ENCODE measurements around the gene PRDM16. TPM values are rescaled to one million over a fixed set of nuclear protein-coding genes. Genes with fewer than 3 reads are reported as not detected.
A peak's percentile ranks its signal among the peaks of the same experiment; 100 is the strongest.

Gene PRDM16
- total RNA-seq, 4 donors from 2014 or later, result 0.41 to 0.95 TPM; not detected in 2

GRCh38 chr1:3347257-3348020, 278.4 kb downstream of the PRDM16 start:
- no peaks in the 10 kb centered on the region for H3K27me3 ChIP-seq
- peaks cover 15 to 18% of the 10 kb centered on the region in 2 donors for H3K9me3 ChIP-seq
- no peak overlapping the region for H3K4me3 ChIP-seq
- H3K4me1 ChIP-seq, result peaks cover 6 to 21% (median 8%) of the 10 kb centered on the region in 4 donors
- no peak for DNase-seq
- intact Hi-C loops (cut with DNase I; ENCODE audit: low total_unique reads) (no loop called here), in situ Hi-C loops (cut with MboI; ENCODE audit: low pct_ligation_motif_present in 1 of 4, low pct_unique_long_range_greater_than_20kb in 1 of 4, low sequenced_read_pairs in 3 of 4) (no loop called here)
- WGBS, 2 donors (ENCODE audit: low coverage in 1 of 2), result 71% methylated on average over 14 of the region's 18 CpGs; no CpG with 5 or more reads in 1 of the 2 donors
- H3K36me3 ChIP-seq, result no peaks in the 10 kb centered on the region
- TF ChIP-seq POLR2AphosphoS5 (IDR thresholded peaks at IDR 0.05) (no peak), POLR2A (IDR thresholded peaks at IDR 0.05) (no peak), EP300 (IDR thresholded peaks at IDR 0.05; ENCODE audit: low read depth) (no peak), CTCF (IDR thresholded peaks at IDR 0.05) (no peak)
- peak overlapping the region in 1 of 4 donors; percentile 61 for H3K27ac ChIP-seq

GRCh38 chr1:3348196-3348865, 279.3 kb downstream of the PRDM16 start:
- Histone ChIP-seq H3K27me3 (no peaks in the 10 kb centered on the region), H3K4me3 (no peak overlapping the region), H3K4me1 (peaks cover 11 to 29% (median 16%) of the 10 kb centered on the region in 4 donors), H3K27ac (peak overlapping the region in 1 of 4 donors; percentile 92), H3K36me3 (no peaks in the 10 kb centered on the region), H3K9me3 (peaks cover 13 to 14% of the 10 kb centered on the region in 2 donors)
- in situ Hi-C loops (cut with MboI; ENCODE audit: low pct_ligation_motif_present in 1 of 4, low pct_unique_long_range_greater_than_20kb in 1 of 4, low sequenced_read_pairs in 3 of 4), result no loop called here
- no peak for DNase-seq
- TF ChIP-seq POLR2AphosphoS5 (IDR thresholded peaks at IDR 0.05) (no peak), EP300 (IDR thresholded peaks at IDR 0.05; ENCODE audit: low read depth) (no peak), POLR2A (IDR thresholded peaks at IDR 0.05) (no peak), CTCF (IDR thresholded peaks at IDR 0.05) (no peak)
- intact Hi-C loops (cut with DNase I; ENCODE audit: low total_unique reads), result no loop called here
- whole genome bisulfite sequencing, 2 donors (ENCODE audit: low coverage in 1 of 2), result 84% methylated on average over 13 of the region's 15 CpGs; no CpG with 5 or more reads in 1 of the 2 donors

- no peak for DNase-seq
- in situ Hi-C loops (cut with MboI; ENCODE audit: low pct_ligation_motif_present in 1 of 4, low pct_unique_long_range_greater_than_20kb in 1 of 4, low sequenced_read_pairs in 3 of 4) (no loop called here), intact Hi-C loops (cut with DNase I; ENCODE audit: low total_unique reads) (no loop called here)
- H3K9me3 ChIP-seq, result peaks cover 3 to 6% of the 10 kb centered on the region in 2 donors
- no peaks in the 10 kb centered on the region for H3K36me3 ChIP-seq
- WGBS, 2 donors (ENCODE audit: low coverage in 1 of 2), result 72% methylated on average over 27 of the region's 34 CpGs; no CpG with 5 or more reads in 1 of the 2 donors
- H3K27me3 ChIP-seq, result no peaks in the 10 kb centered on the region
- H3K4me1 ChIP-seq, result peaks cover 11 to 33% (median 19%) of the 10 kb centered on the region in 4 donors
- TF ChIP-seq EP300 (IDR thresholded peaks at IDR 0.05; ENCODE audit: low read depth) (no peak), POLR2AphosphoS5 (IDR thresholded peaks at IDR 0.05) (no peak), POLR2A (IDR thresholded peaks at IDR 0.05) (no peak), CTCF (IDR thresholded peaks at IDR 0.05) (no peak)
- H3K4me3 ChIP-seq, result no peak overlapping the region
- H3K27ac ChIP-seq, result peak overlapping the region in 3 of 4 donors; percentile 21 to 92 (median 81)
Measured at GRCh38 chr1:3349161-3349967, 280.4 kb downstream of the PRDM16 start.

GRCh38 chr1:3349968-3350299, 280.9 kb downstream of the PRDM16 start:
- H3K9me3 ChIP-seq, result peaks cover 0 to under 1% of the 10 kb centered on the region in 2 donors
- peak overlapping the region in 3 of 4 donors; percentile 75 to 92 (median 81) for H3K27ac ChIP-seq
- H3K4me3 ChIP-seq, result no peak overlapping the region
- no peaks in the 10 kb centered on the region for H3K27me3 ChIP-seq
- WGBS, 2 donors (ENCODE audit: low coverage in 1 of 2), result 90 to 95% methylated on average over 2 to 3 of the region's 3 CpGs
- intact Hi-C loops (cut with DNase I; ENCODE audit: low total_unique reads) (no loop called here), in situ Hi-C loops (cut with MboI; ENCODE audit: low pct_ligation_motif_present in 1 of 4, low pct_unique_long_range_greater_than_20kb in 1 of 4, low sequenced_read_pairs in 3 of 4) (no loop called here)
- H3K36me3 ChIP-seq, result no peaks in the 10 kb centered on the region
- no peak for DNase-seq
- TF ChIP-seq CTCF (IDR thresholded peaks at IDR 0.05) (no peak), EP300 (IDR thresholded peaks at IDR 0.05; ENCODE audit: low read depth) (no peak), POLR2AphosphoS5 (IDR thresholded peaks at IDR 0.05) (no peak), POLR2A (IDR thresholded peaks at IDR 0.05) (no peak)
- H3K4me1 ChIP-seq, result peaks cover 11 to 33% (median 19%) of the 10 kb centered on the region in 4 donors
